Endothelial cell of umbilical vein (primary cell): ENCODE data around the gene PNCK. TPM values are rescaled to one million over a fixed set of nuclear protein-coding genes. Genes with fewer than 3 reads are reported as not detected.

ENCODE experiments used
- BruUV-seq: library from RNA; stranded (reverse); fragments of 400-500 nt; replicated peaks from 2 replicates; lab custom pipeline; 2021; lab: Mats Ljungman, UMichigan
- CTCF ChIA-PET: fragments of 300-600, 350-600 bp; sonication (Branson Sonifier 250); formaldehyde crosslinking; loops from one replicate; lab custom pipeline; 2021; ENCODE audit warnings: antibody characterized with exemption, inconsistent platforms; lab: Charles Lee
- POLR2A ChIA-PET: fragments of 300-600, 350-600 bp; sonication (Branson Sonifier 250); formaldehyde crosslinking; loops from one replicate; lab custom pipeline; 2021; ENCODE audit warnings: antibody characterized with exemption, inconsistent platforms; lab: Charles Lee
- DNase-seq: peaks from one replicate; pipeline ENCODE4 v3.0.0-alpha.2; 2011; ENCODE audit warnings: low read depth, low spot score
- FAIRE-seq: peaks from 2 replicates; lab custom pipeline; 2011; peaks lifted over from hg19 to GRCh38; lab: Jason Lieb, UNC
- H2AFZ ChIP-seq: 2 replicates; pipeline ENCODE4 v1.6.0; 2012; ENCODE audit warnings: low read depth, low read length, control low read depth, inconsistent platforms
- H3K27ac ChIP-seq: 2 replicates; pipeline ENCODE4 v1.5.1; 2011; ENCODE audit warnings: low read depth, mild to moderate bottlenecking, control low read depth, low read length, moderate library complexity; ENCODE audit not compliant: insufficient read depth
- H3K27me3 ChIP-seq, 2 experiments: 2 replicates each; pipeline versions ENCODE4 v1.6.0 to v1.6.1; 2011; ENCODE audit warnings: low read length in 2 of 2, mixed read lengths in 1 of 2; ENCODE audit not compliant: control insufficient read depth in 2 of 2, insufficient read depth in 2 of 2
- H3K36me3 ChIP-seq, 2 experiments: 2 replicates in 1 of 2; 3 replicates in 1 of 2; pipeline ENCODE4 v1.5.1; 2011; ENCODE audit warnings: low read length in 2 of 2, mild to moderate bottlenecking in 1 of 2, moderate library complexity in 1 of 2; ENCODE audit not compliant: control insufficient read depth in 2 of 2, insufficient read depth in 2 of 2; ENCODE audit errors: extremely low read depth in 1 of 2
- H3K4me1 ChIP-seq: 3 replicates; pipeline ENCODE4 v1.5.1; 2011; ENCODE audit warnings: mild to moderate bottlenecking, low read length; ENCODE audit not compliant: control insufficient read depth, insufficient read depth; ENCODE audit errors: extremely low read depth
- H3K4me2 ChIP-seq: 2 replicates; pipeline ENCODE4 v1.6.1; 2011; ENCODE audit warnings: low read length, control low read depth, mixed read lengths; ENCODE audit not compliant: insufficient read depth
- H3K4me3 ChIP-seq, 3 experiments: fragments of 200-600 bp in 1 of 3; sonication (generic), shearing (Covaris generic) in 1 of 3; replicated peaks in 1 of 3; 2 replicates each; pipeline ENCODE4 v1.5.1; 2011 to 2016; ENCODE audit warnings: control low read depth in 3 of 3, low read length in 3 of 3, mild to moderate bottlenecking in 2 of 3, inconsistent platforms in 1 of 3, low read depth in 1 of 3, moderate library complexity in 1 of 3; ENCODE audit not compliant: insufficient read depth in 1 of 3
- H3K79me2 ChIP-seq: 2 replicates; pipeline ENCODE4 v1.6.0; 2012; ENCODE audit warnings: low read length, inconsistent platforms; ENCODE audit not compliant: control insufficient read depth, insufficient read depth
- H3K9ac ChIP-seq: replicated peaks from 2 replicates; pipeline ENCODE3; 2011; ENCODE audit warnings: low read length, control low read depth; ENCODE audit not compliant: insufficient read depth; ENCODE audit errors: extremely low read depth
- H3K9me1 ChIP-seq: replicated peaks from 3 replicates; pipeline ENCODE4 v1.6.0; 2011; ENCODE audit warnings: mild to moderate bottlenecking, low read length; ENCODE audit not compliant: control insufficient read depth, insufficient read depth; ENCODE audit errors: extremely low read depth
- H3K9me3 ChIP-seq: replicated peaks from 2 replicates; pipeline ENCODE4 v1.5.1; 2012; ENCODE audit warnings: low read length, inconsistent platforms; ENCODE audit not compliant: control insufficient read depth, insufficient read depth
- H4K20me1 ChIP-seq: replicated peaks from 2 replicates; pipeline ENCODE3; 2011; ENCODE audit warnings: mild to moderate bottlenecking, low read length; ENCODE audit not compliant: control insufficient read depth, insufficient read depth; ENCODE audit errors: extremely low read depth
- CTCF ChIP-seq, 2 donors: IDR thresholded peaks; 1 replicate in 1 of 2; 2 replicates in 1 of 2; pipeline ENCODE4 v1.5.1; 2011; ENCODE audit warnings: low read length in 2 of 2, mild to moderate bottlenecking in 2 of 2, moderate library complexity in 2 of 2, control low read depth in 1 of 2, inconsistent platforms in 1 of 2, low read depth in 1 of 2; ENCODE audit not compliant: insufficient read depth in 1 of 2; ENCODE audit errors: extremely low read depth in 1 of 2
- GATA2 ChIP-seq: IDR thresholded peaks from 2 replicates; pipeline ENCODE4 v1.7.0; 2011; ENCODE audit warnings: low read depth, mild to moderate bottlenecking, moderate library complexity, mixed read lengths, low read length; ENCODE audit not compliant: insufficient read length, insufficient read depth
- MAX ChIP-seq: IDR thresholded peaks from 2 replicates; pipeline ENCODE4 v1.6.1; 2011; ENCODE audit not compliant: insufficient read depth, insufficient read length
- POLR2AphosphoS5 ChIP-seq: IDR thresholded peaks from 2 replicates; pipeline ENCODE4 v1.6.1; 2012; ENCODE audit warnings: low read depth, mild to moderate bottlenecking, control low read depth, low read length, moderate library complexity; ENCODE audit not compliant: insufficient read depth
- dilution Hi-C: fragments of 300-500 bp; cut with MboI; formaldehyde crosslinking; loops from one replicate; pipeline ENCODE4 v1.15.0; 2019; ENCODE audit warnings: low sequenced_read_pairs; ENCODE audit not compliant: extremely low pct_ligation_motif_present
- intact Hi-C: fragments of 100-400 bp; cut with micrococcal nuclease; formaldehyde crosslinking; loops from one replicate; pipeline ENCODE4 v1.10.0; 2022
- polyA plus RNA-seq, 4 experiments: library from polyadenylated mRNA; depleted of rRNA in 3 of 4; stranded (reverse) in 3 of 4; unstranded in 1 of 4; fragments of >200 nt; gene quantifications; 2 replicates each; pipeline versions ENCODE4 v1.2.1 to v1.2.3, GENCODE V29; 2011 to 2012; ENCODE audit warnings: missing spikeins in 1 of 4
- total RNA-seq: library from RNA; stranded (reverse); gene quantifications from 2 replicates; pipeline ENCODE4 v1.2.3, GENCODE V29; 2021

Gene PNCK
- total and polyA plus RNA-seq, 2 donors (not counting 3 experiments of a cell fraction or from before 2014, with no cell fraction given), result 0.12 TPM; not detected in 1

- POLR2A ChIA-PET, result no interaction called here
- dilution Hi-C loops, result no loop called here
- H3K4me1 ChIP-seq, result no peaks in the 10 kb centered on the region
Observed at GRCh38 chrX:153649178-153649914, 24.3 kb downstream of the PNCK start.

More at GRCh38 chrX:153649178-153649914, 24.3 kb downstream of the PNCK start:
- Histone ChIP-seq H2AFZ (no peak overlapping the region), H3K9ac (no peak overlapping the region), H3K27me3 (peaks cover 34 to 38% of the 10 kb centered on the region in 2 experiments), H3K79me2 (no peaks in the 10 kb centered on the region), H3K36me3 (no peaks in the 10 kb centered on the region), H3K4me2 (no peak overlapping the region), H3K9me3 (no peaks in the 10 kb centered on the region), H3K9me1 (no peaks in the 10 kb centered on the region), H3K27ac (no peak overlapping the region), H4K20me1 (no peaks in the 10 kb centered on the region), H3K4me3 (no peak overlapping the region)
- FAIRE-seq (peak; percentile 55), DNase-seq (no peak)
- no TSS peak for BruUV-seq
- TF ChIP-seq POLR2AphosphoS5 (no peak), MAX (no peak), CTCF (IDR thresholded peaks at IDR 0.05; ENCODE audit: extremely low read depth in 1 of 2, insufficient read depth in 1 of 2, low read depth in 1 of 2, low read length in 2 of 2) (peak; percentile 19 to 51), GATA2 (no peak)
- CTCF ChIA-PET, result interaction anchor here (0.8 to 2.7 kb wide), 5 partner anchors 18 to 188 kb away, joined by 3 to 12 read pairs (median 3); no protein-coding TSS in a partner anchor
- intact Hi-C loops, result loop anchor here (1.0 kb wide), 1 partner anchor 110 kb away; no protein-coding TSS in a partner anchor
